Stromal cell of bone marrow (primary cell): ENCODE data around the gene DNALI1.
"Not testable (repeated sequence)": the region's sequence is repeated elsewhere in the genome, so short reads cannot be mapped to it uniquely, and the experiment has no call there.

Experiments
- DNase-seq: peaks from one replicate; pipeline ENCODE4 v3.0.0-alpha.2; 2012; ENCODE audit warnings: low read depth

The DNALI1 gene

GRCh38 chr1:37553927-37554808 is 2.6 kb upstream of the DNALI1 start, which contains the start of gene SNIP1:
Gene SNIP1, minus strand, starts transcription at chr1:37554293. Its CDS starts 64 bp downstream, at chr1:37554229.
- DNase-seq = peak; percentile 89

- DNase-seq = no peak
Observed at GRCh38 chr1:37557402-37557801, 662 bp downstream of the DNALI1 start.

- DNase-seq = no peak
Observed at GRCh38 chr1:37558411-37558810, 1.7 kb downstream of the DNALI1 start.

- DNase-seq = no peak
Observed at GRCh38 chr1:37559080-37559479, 2.3 kb downstream of the DNALI1 start.

GRCh38 chr1:37559957-37560379 is 3.2 kb downstream of the DNALI1 start:
- not testable (repeated sequence) for DNase-seq

- no peak for DNase-seq
Observed at GRCh38 chr1:37560401-37561132, 3.8 kb downstream of the DNALI1 start.

- no peak for DNase-seq
Observed at GRCh38 chr1:37561133-37562132, 4.7 kb downstream of the DNALI1 start.

GRCh38 chr1:37562984-37563383 is 6.2 kb downstream of the DNALI1 start:
- DNase-seq = no peak

- DNase-seq = no peak
Observed at GRCh38 chr1:37564892-37565291, 8.2 kb downstream of the DNALI1 start.

- no peak for DNase-seq
Observed at GRCh38 chr1:37567023-37567422, 10.3 kb downstream of the DNALI1 start.

GRCh38 chr1:37570528-37571334 is 14.0 kb downstream of the DNALI1 start:
- no peak for DNase-seq

- peak; percentile 51 for DNase-seq
Observed at GRCh38 chr1:37574834-37575480, 18.2 kb downstream of the DNALI1 start.

GRCh38 chr1:37575692-37576091 is 19.0 kb downstream of the DNALI1 start:
- DNase-seq = no peak

GRCh38 chr1:37584544-37584943 is 27.8 kb downstream of the DNALI1 start:
- DNase-seq = not testable (repeated sequence)

GRCh38 chr1:37588939-37589338 is 32.2 kb downstream of the DNALI1 start:
- DNase-seq = no peak

- no peak for DNase-seq
Observed at GRCh38 chr1:37593726-37594125, 37.0 kb downstream of the DNALI1 start.

GRCh38 chr1:37595440-37596181 is 38.9 kb downstream of the DNALI1 start, which contains the start of gene GNL2:
Gene GNL2, minus strand, starts transcription at chr1:37595937. Its CDS starts 115 bp downstream, at chr1:37595822.
- peak; percentile 94 for DNase-seq

GRCh38 chr1:37596182-37596667 is 39.5 kb downstream of the DNALI1 start:
- no peak for DNase-seq

- DNase-seq = no peak
Observed at GRCh38 chr1:37599940-37600339, 43.2 kb downstream of the DNALI1 start.
